Measurements from ENCODE around the gene NUP160.

- TF ChIP-seq CTCF (conservative IDR thresholded peaks at IDR 0.05; ENCODE audit: low read depth, low read length) (no peak), EZH2 (IDR thresholded peaks at IDR 0.05; ENCODE audit: borderline replicate concordance, low read depth, low read length, poor library complexity, severe bottlenecking) (no peak)
Observed at GRCh38 chr11:47837929-47838328, 10.2 kb downstream of the NUP160 start.
